ENCODE measurements around the gene ZFYVE19. TPM values are rescaled to one million over a fixed set of nuclear protein-coding genes. Genes with fewer than 3 reads are reported as not detected.

ZFYVE19 gene, protein sequence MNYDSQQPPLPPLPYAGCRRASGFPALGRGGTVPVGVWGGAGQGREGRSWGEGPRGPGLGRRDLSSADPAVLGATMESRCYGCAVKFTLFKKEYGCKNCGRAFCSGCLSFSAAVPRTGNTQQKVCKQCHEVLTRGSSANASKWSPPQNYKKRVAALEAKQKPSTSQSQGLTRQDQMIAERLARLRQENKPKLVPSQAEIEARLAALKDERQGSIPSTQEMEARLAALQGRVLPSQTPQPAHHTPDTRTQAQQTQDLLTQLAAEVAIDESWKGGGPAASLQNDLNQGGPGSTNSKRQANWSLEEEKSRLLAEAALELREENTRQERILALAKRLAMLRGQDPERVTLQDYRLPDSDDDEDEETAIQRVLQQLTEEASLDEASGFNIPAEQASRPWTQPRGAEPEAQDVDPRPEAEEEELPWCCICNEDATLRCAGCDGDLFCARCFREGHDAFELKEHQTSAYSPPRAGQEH
- 22.4 TPM for total RNA-seq

DNA sequence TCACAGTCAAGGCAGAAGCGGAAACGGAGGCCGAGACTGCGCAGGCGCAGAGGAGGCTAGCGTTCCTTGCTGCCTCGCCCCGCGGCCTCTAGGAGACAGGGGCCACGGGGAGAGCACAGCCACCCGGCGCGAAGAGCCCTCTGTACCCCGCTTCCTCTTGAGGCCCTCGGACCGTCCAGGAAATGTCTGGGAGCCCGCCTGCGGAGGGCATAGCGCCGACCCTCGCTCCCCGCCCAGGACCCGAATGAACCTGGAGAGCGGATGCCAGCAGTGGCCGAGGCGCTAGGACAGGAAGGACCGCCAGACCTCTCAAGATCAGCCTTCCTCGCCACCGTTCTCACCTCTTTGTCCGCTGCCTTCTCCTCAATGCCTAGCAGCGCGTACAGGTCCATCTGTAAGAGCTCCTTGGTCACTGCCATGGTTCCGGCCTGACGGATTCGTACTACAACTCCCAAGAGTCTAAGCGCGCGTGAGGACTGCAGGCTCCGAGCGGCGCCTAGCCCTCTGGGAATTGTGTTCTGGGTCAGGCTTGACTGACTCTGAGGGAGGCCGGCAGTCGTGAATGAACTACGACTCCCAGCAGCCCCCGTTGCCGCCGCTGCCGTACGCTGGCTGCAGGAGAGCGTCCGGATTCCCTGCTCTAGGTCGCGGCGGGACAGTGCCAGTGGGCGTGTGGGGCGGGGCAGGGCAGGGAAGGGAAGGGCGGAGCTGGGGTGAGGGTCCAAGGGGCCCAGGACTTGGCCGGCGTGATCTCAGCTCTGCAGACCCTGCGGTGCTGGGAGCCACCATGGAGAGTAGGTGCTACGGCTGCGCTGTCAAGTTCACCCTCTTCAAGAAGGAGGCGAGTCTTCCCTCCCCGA is at the start of gene ZFYVE19, which contains the start of gene DNAJC17:
TSS of gene ZFYVE19 (plus strand) at position 62 of the 860 bp plus-strand sequence. CDS start at position 563, 501 bp downstream.
TSS of gene DNAJC17 (minus strand) at position 446 of the 860 bp plus-strand sequence. CDS start at position 419, 27 bp downstream.

GRCh38 chr15:40763801-40764628 is 42.9 kb upstream of the ZFYVE19 start, which contains the start of gene GCHFR:
Gene GCHFR (plus strand): TSS chr15:40764068. CDS start chr15:40764181, 113 bp downstream.

DNA sequence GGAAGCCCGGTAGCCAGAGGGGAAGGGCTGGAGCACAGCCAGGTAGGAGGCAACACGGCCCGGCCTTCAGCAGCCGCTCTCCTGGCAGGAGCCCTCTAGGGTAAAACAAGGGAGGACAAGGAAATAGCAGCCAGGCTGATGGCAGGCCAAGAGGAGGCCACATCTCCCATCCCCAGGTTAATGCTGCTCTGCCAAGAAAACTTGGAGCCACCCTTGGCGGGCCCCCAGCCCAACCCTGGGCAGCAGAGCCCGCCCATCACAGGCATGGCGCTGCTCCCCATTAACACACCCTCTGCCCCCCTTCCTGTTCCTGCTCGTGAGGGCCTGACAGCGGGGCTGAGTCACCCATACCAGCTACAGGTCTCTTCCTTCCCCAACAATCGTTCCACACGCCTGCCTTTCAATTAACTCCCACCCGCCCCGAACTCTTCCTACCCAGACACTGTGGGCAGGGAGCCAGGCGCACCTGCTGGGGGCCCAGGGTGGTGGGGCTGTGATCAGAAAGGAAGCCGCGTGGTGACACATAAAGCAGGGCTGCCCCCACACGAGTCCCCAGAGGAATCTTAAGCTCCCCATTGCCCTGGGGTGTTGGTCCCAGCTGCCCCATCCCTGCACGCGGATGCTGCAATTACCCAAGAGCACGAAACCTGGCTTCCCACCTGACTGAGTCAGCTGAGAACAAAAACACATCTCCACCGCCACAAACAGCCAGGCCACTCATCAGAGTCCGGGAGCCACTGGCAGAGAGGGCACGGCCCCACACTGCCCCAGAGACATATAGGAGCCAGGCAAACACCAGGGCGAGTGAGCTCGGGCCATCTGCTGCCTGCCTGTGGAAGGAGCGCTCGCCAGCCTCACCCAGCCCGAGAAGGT is 37.4 kb upstream of the ZFYVE19 start, which contains the start of gene C15orf62:
TSS of gene C15orf62 (plus strand) at position 707 of the 873 bp plus-strand sequence. CDS start 516 bp downstream, outside the sequence.

GRCh38 chr15:40828447-40829036 is 21.7 kb downstream of the ZFYVE19 start, which contains the start of gene PPP1R14D:
Gene PPP1R14D (minus strand): TSS chr15:40828708. CDS start chr15:40828641, 67 bp downstream.

GRCh38 chr15:40843885-40844695 is 37.2 kb downstream of the ZFYVE19 start, which contains the start of gene SPINT1:
Gene SPINT1 (plus strand): TSS chr15:40844048. CDS start chr15:40844555, 507 bp downstream.

Small RNA genes within 50 kb of the gene (small RNA-seq; reads per million reads assigned to genes)
- not detected for gene SUMO2P15

Other genes starting within 250 kb of the ZFYVE19 start
- 25.1 TPM for gene CCDC32, start 242.0 kb upstream of the ZFYVE19 start, total RNA-seq
- gene RPUSD2, start 237.8 kb upstream of the ZFYVE19 start, total RNA-seq: 11.8 TPM
- 12.0 TPM for gene KNL1, start 212.8 kb upstream of the ZFYVE19 start, total RNA-seq
- gene RAD51, start 111.9 kb upstream of the ZFYVE19 start, total RNA-seq: 1.8 TPM
- 21.2 TPM for gene RMDN3, start 51.8 kb upstream of the ZFYVE19 start, total RNA-seq
- gene GCHFR, start 43.0 kb upstream of the ZFYVE19 start, total RNA-seq: 18.0 TPM
- 0.46 TPM for gene C15orf62, start 37.1 kb upstream of the ZFYVE19 start, total RNA-seq
- gene DNAJC17, start 384 bp downstream of the ZFYVE19 start, total RNA-seq: 12.9 TPM
- not detected for gene PPP1R14D, start 21.6 kb downstream of the ZFYVE19 start, total RNA-seq
- gene SPINT1, start 37.0 kb downstream of the ZFYVE19 start, total RNA-seq: 6.9 TPM
- gene RHOV, start 67.1 kb downstream of the ZFYVE19 start, total RNA-seq: 7.4 TPM
- 29.5 TPM for gene VPS18, start 87.4 kb downstream of the ZFYVE19 start, total RNA-seq
- 5.1 TPM for gene DLL4, start 122.3 kb downstream of the ZFYVE19 start, total RNA-seq
- 6.2 TPM for gene CHAC1, start 146.4 kb downstream of the ZFYVE19 start, total RNA-seq